Measurements from ENCODE around the gene YWHAG. TPM values are rescaled to one million over a fixed set of nuclear protein-coding genes. Genes with fewer than 3 reads are reported as not detected.
A peak's percentile ranks its signal among the peaks of the same experiment; 100 is the strongest.

Gene YWHAG
- total and polyA plus RNA-seq, 9 of the 15 experiments (the other 6 are each of a cell fraction or from before 2014, with no cell fraction given): 30.4 to 246 (median 94.5) TPM

- TF ChIP-seq CHCHD3 (CRISPR knock-in tag; IDR thresholded peaks at IDR 0.05) (no peak), ZNF184 (CRISPR knock-in tag; IDR thresholded peaks at IDR 0.05) (no peak), MAFF (IDR thresholded peaks at IDR 0.05; ENCODE audit: low read length) (no peak), SMARCA4 (IDR thresholded peaks at IDR 0.05) (0 out of 2 replicates have a peak, but pooled peaks have one; percentile 23), ZNF274 (IDR thresholded peaks at IDR 0.05; ENCODE audit: borderline replicate concordance, low read depth, low read length) (no peak), ZNF696 (CRISPR knock-in tag; conservative IDR thresholded peaks at IDR 0.05) (no peak), RAD21 (CRISPR knock-in tag; conservative IDR thresholded peaks at IDR 0.05 in 1 of 2, IDR thresholded peaks at IDR 0.05 in 1 of 2) (peak in 1 of 2 experiments; percentile 47; a peak in 2 of 4 replicates), ZNF639 (CRISPR knock-in tag; conservative IDR thresholded peaks at IDR 0.05 in 1 of 2, IDR thresholded peaks at IDR 0.05 in 1 of 2) (no peak), POLR2B (IDR thresholded peaks at IDR 0.05; ENCODE audit: low read depth, partially characterized antibody) (peak; percentile 34), ETV5 (CRISPR knock-in tag; IDR thresholded peaks at IDR 0.05; ENCODE audit: low read depth) (peak; percentile 67; the same call in 1 of the 2 replicates), SREBF2 (CRISPR knock-in tag; IDR thresholded peaks at IDR 0.05) (no peak), IFI16 (CRISPR knock-in tag; IDR thresholded peaks at IDR 0.05) (no peak), PHF8 (IDR thresholded peaks at IDR 0.05; ENCODE audit: borderline replicate concordance, low read length) (peak; percentile 29; the same call in 1 of the 2 replicates), THRAP3 (IDR thresholded peaks at IDR 0.05; ENCODE audit: borderline replicate concordance) (no peak), KLF13 (tag; IDR thresholded peaks at IDR 0.05; ENCODE audit: borderline replicate concordance, low read depth) (peak; percentile 98), ZNF75A (CRISPR knock-in tag; IDR thresholded peaks at IDR 0.05) (no peak), ZNF282 (CRISPR knock-in tag; IDR thresholded peaks at IDR 0.05) (no peak), NUFIP1 (IDR thresholded peaks at IDR 0.05; ENCODE audit: partially characterized antibody) (no peak), BRD9 (IDR thresholded peaks at IDR 0.05; ENCODE audit: low read depth, partially characterized antibody) (peak; percentile 23)
- TF ChIP-seq, protein P1, sequence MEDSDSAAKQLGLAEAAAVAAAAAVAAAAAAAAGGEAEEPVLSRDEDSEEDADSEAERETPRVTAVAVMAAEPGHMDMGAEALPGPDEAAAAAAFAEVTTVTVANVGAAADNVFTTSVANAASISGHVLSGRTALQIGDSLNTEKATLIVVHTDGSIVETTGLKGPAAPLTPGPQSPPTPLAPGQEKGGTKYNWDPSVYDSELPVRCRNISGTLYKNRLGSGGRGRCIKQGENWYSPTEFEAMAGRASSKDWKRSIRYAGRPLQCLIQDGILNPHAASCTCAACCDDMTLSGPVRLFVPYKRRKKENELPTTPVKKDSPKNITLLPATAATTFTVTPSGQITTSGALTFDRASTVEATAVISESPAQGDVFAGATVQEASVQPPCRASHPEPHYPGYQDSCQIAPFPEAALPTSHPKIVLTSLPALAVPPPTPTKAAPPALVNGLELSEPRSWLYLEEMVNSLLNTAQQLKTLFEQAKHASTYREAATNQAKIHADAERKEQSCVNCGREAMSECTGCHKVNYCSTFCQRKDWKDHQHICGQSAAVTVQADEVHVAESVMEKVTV (CRISPR knock-in tag; IDR thresholded peaks at IDR 0.05): no peak
- TF ChIP-seq, protein P2, sequence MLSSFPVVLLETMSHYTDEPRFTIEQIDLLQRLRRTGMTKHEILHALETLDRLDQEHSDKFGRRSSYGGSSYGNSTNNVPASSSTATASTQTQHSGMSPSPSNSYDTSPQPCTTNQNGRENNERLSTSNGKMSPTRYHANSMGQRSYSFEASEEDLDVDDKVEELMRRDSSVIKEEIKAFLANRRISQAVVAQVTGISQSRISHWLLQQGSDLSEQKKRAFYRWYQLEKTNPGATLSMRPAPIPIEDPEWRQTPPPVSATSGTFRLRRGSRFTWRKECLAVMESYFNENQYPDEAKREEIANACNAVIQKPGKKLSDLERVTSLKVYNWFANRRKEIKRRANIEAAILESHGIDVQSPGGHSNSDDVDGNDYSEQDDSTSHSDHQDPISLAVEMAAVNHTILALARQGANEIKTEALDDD (IDR thresholded peaks at IDR 0.05): peak; percentile 44; the same call in 1 of the 2 replicates
These were observed 55.3 kb downstream of the YWHAG start (continued) for GRCh38 chr7:76303202-76304147.
